GM10847 (cell line): ENCODE data around the gene SPIN1.

Experiments used
- POLR2A ChIP-seq: IDR thresholded peaks from 2 replicates; pipeline ENCODE4 v1.6.1; 2011; ENCODE audit not compliant: insufficient read length; ENCODE audit errors: extremely low read depth

Gene SPIN1

GRCh38 chr9:88418715-88419540 lies 30.7 kb downstream of the SPIN1 start:
- TF ChIP-seq POLR2A = no peak

- TF ChIP-seq POLR2A = no peak
Measured at GRCh38 chr9:88420227-88420626, 32.0 kb downstream of the SPIN1 start.

GRCh38 chr9:88421348-88421747 lies 33.1 kb downstream of the SPIN1 start:
- TF ChIP-seq POLR2A = no peak

- TF ChIP-seq POLR2A = no peak
Measured at GRCh38 chr9:88425538-88425950, 37.3 kb downstream of the SPIN1 start.

- no peak for TF ChIP-seq POLR2A
Measured at GRCh38 chr9:88426651-88427050, 38.4 kb downstream of the SPIN1 start.

- TF ChIP-seq POLR2A = no peak
Measured at GRCh38 chr9:88429595-88430430, 41.6 kb downstream of the SPIN1 start.

- no peak for TF ChIP-seq POLR2A
Measured at GRCh38 chr9:88433583-88434255, 45.5 kb downstream of the SPIN1 start.

GRCh38 chr9:88435336-88435735 lies 47.1 kb downstream of the SPIN1 start:
- no peak for TF ChIP-seq POLR2A

GRCh38 chr9:88436379-88436778 lies 48.1 kb downstream of the SPIN1 start:
- TF ChIP-seq POLR2A = no peak

- TF ChIP-seq POLR2A = no peak
Measured at GRCh38 chr9:88437210-88438146, 49.2 kb downstream of the SPIN1 start.

GRCh38 chr9:88438811-88439210 lies 50.6 kb downstream of the SPIN1 start:
- TF ChIP-seq POLR2A = no peak

- TF ChIP-seq POLR2A = no peak
Measured at GRCh38 chr9:88441301-88442007, 53.2 kb downstream of the SPIN1 start.

- no peak for TF ChIP-seq POLR2A
Measured at GRCh38 chr9:88443480-88444113, 55.4 kb downstream of the SPIN1 start.

GRCh38 chr9:88446728-88447127 lies 58.5 kb downstream of the SPIN1 start:
- TF ChIP-seq POLR2A = no peak

- TF ChIP-seq POLR2A = no peak
Measured at GRCh38 chr9:88447431-88447830, 59.2 kb downstream of the SPIN1 start.
